Ishikawa (cell line): ENCODE measurements around the gene KIF6.

Experiments
- CEBPB ChIP-seq: IDR thresholded peaks from 2 replicates; pipeline ENCODE4 v1.6.1; 2012
- CREB1 ChIP-seq: IDR thresholded peaks from 2 replicates; pipeline ENCODE4 v1.6.1; 2012; ENCODE audit warnings: low read depth
- EGR1 ChIP-seq: IDR thresholded peaks from 2 replicates; pipeline ENCODE4 v1.6.1; 2012
- EP300 ChIP-seq: IDR thresholded peaks from 2 replicates; pipeline ENCODE4 v1.6.1; 2012; ENCODE audit warnings: borderline replicate concordance
- FOXM1 ChIP-seq: IDR thresholded peaks from 2 replicates; pipeline ENCODE4 v1.6.1; 2012; ENCODE audit warnings: low read depth, borderline replicate concordance
- NFIC ChIP-seq: IDR thresholded peaks from 2 replicates; pipeline ENCODE4 v1.6.1; 2012
- RAD21 ChIP-seq: IDR thresholded peaks from 2 replicates; pipeline ENCODE4 v1.6.1; 2012; ENCODE audit warnings: low read depth
- REST ChIP-seq: IDR thresholded peaks from 2 replicates; pipeline ENCODE4 v1.6.1; 2012; ENCODE audit warnings: low read depth, mild to moderate bottlenecking
- TAF1 ChIP-seq: IDR thresholded peaks from 2 replicates; pipeline ENCODE4 v1.6.1; 2012; ENCODE audit warnings: low read depth, mild to moderate bottlenecking
- TCF12 ChIP-seq: IDR thresholded peaks from 2 replicates; pipeline ENCODE4 v1.6.1; 2012; ENCODE audit warnings: low read depth
- TEAD4 ChIP-seq: IDR thresholded peaks from 2 replicates; pipeline ENCODE4 v1.6.1; 2012
- USF1 ChIP-seq: IDR thresholded peaks from 2 replicates; pipeline ENCODE4 v1.6.1; 2012
- YY1 ChIP-seq: IDR thresholded peaks from 2 replicates; pipeline ENCODE4 v1.6.1; 2012; ENCODE audit warnings: low read depth
- ZBTB7A ChIP-seq: IDR thresholded peaks from 2 replicates; pipeline ENCODE4 v1.6.1; 2012; ENCODE audit warnings: low read depth
- TF ChIP-seq, protein P1 (sequence below): IDR thresholded peaks from 2 replicates; pipeline ENCODE4 v1.6.1; 2012

The KIF6 gene

GRCh38 chr6:39693206-39693605 is 32.0 kb downstream of the KIF6 start:
- no peak for TF ChIP-seq CREB1
- TF ChIP-seq TCF12 = no peak
- no peak for TF ChIP-seq EP300
- TF ChIP-seq TAF1 = no peak
- no peak for TF ChIP-seq NFIC
- no peak for TF ChIP-seq CEBPB
- TF ChIP-seq YY1 = no peak
- TF ChIP-seq REST = no peak
- no peak for TF ChIP-seq TEAD4
- no peak for TF ChIP-seq FOXM1
- TF ChIP-seq, protein P1, sequence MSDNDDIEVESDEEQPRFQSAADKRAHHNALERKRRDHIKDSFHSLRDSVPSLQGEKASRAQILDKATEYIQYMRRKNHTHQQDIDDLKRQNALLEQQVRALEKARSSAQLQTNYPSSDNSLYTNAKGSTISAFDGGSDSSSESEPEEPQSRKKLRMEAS = no peak
- no peak for TF ChIP-seq USF1
- TF ChIP-seq ZBTB7A = no peak
- TF ChIP-seq RAD21 = no peak
- no peak for TF ChIP-seq EGR1

GRCh38 chr6:39688494-39688893 is 36.7 kb downstream of the KIF6 start:
- TF ChIP-seq TCF12 (no peak), TAF1 (no peak), CEBPB (no peak), EP300 (no peak)

- TF ChIP-seq RAD21 = no peak
- TF ChIP-seq, protein P1 = no peak
- TF ChIP-seq TAF1 = no peak
- TF ChIP-seq REST = no peak
- no peak for TF ChIP-seq YY1
- no peak for TF ChIP-seq TEAD4
- no peak for TF ChIP-seq CEBPB
- no peak for TF ChIP-seq NFIC
Observed at GRCh38 chr6:39686976-39687375, 38.2 kb downstream of the KIF6 start.

DNA sequence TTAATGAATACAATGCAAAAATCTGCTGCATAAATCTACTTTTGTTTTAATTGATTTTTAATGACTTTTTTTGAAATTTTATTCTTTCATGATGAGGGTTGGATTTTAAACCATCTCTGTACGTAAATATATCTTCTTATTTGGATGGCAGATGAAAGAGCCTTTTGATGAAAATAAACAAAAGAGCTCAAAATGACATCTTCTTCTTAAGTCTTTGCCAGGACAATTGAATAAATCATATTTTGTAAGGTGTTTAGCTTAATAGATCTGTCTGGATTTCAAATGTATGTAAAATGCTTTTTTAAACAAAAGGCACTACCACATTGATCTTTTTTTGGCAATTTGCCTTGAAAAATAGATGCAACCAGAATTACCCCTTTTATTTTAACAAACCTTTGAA is 39.3 kb downstream of the KIF6 start:
- TF ChIP-seq RAD21 = no peak
- TF ChIP-seq, protein P1 = no peak
- no peak for TF ChIP-seq NFIC
- TF ChIP-seq EP300 = no peak
- TF ChIP-seq TEAD4 = no peak
- no peak for TF ChIP-seq YY1

GRCh38 chr6:39685489-39685826 is 39.8 kb downstream of the KIF6 start:
- TF ChIP-seq TAF1 (no peak), EGR1 (no peak), CEBPB (no peak), CREB1 (no peak), USF1 (no peak), TCF12 (no peak), TEAD4 (no peak), YY1 (no peak)

- no peak for TF ChIP-seq CREB1
- TF ChIP-seq TCF12 = no peak
- no peak for TF ChIP-seq CEBPB
- TF ChIP-seq TAF1 = no peak
- TF ChIP-seq REST = no peak
- no peak for TF ChIP-seq RAD21
- TF ChIP-seq USF1 = no peak
- TF ChIP-seq FOXM1 = no peak
- TF ChIP-seq YY1 = no peak
Observed at GRCh38 chr6:39684790-39685488, 40.3 kb downstream of the KIF6 start.
